AG10803 (cell line): ENCODE measurements around the gene CRK.
A peak's percentile ranks its signal among the peaks of the same experiment; 100 is the strongest.

Source experiments
- DNase-seq: peaks from one replicate; pipeline ENCODE4 v3.0.0; 2010; ENCODE audit warnings: low read depth
- H3K4me3 ChIP-seq: 2 replicates; pipeline ENCODE4 v1.5.1; 2011; ENCODE audit warnings: mild to moderate bottlenecking, low read length, control low read depth
- CTCF ChIP-seq: conservative IDR thresholded peaks from 2 replicates; pipeline ENCODE4 v1.5.1; 2011; ENCODE audit warnings: mild to moderate bottlenecking, low read length, control low read depth, inconsistent platforms

The CRK gene

DNA sequence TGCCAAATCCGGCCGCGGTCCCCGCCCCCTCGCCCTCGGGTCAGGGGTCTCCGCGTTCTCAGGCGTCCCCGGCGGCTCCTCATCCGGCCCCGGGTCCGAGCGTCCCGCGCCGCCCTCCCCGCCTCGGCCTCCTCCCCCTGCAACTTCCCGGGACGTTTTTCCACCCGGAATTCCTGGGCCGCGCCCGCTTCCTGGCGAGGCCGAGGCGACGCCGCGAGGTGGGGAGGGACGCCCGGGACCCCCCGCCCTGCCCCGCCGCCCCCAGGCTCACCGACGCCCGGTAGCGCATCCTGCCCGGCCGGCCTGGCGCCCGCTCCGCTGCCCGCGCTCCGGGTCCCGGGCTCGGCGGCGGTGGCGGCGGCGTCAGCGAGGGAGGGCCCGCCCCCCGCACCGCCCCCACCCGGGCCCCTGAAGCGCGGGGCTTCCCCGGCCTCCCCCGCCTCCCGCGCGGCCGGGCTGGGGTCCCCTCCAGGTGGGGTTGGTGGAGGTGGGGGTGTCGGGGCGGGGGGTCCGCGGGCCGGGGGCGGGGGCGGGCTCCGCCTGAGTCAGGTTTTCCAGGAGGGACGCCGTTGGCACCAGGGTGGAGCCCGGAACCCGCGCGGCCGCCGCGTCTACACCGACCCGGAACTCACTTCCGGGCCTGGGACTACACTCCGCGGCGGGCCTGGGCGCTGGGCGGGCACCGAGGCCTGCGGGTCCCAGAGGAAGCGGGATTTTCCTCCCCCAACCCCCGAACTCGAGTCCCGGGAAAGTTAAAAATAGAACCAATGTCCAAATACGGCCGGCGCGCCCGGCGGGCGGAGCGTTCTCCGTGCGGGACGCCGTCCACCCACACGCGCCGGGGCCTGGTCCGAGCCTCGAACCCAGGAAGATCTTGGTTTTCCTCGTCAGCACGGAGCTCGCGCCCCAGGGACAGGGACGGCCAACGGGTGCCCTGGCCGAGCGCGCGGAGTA, 29.7 kb upstream of the CRK start:
- H3K4me3 ChIP-seq = peak overlapping the region; percentile 84
- peak; percentile 73 for DNase-seq
- no peak for TF ChIP-seq CTCF

- H3K4me3 ChIP-seq = peak overlapping the region; percentile 84
- no peak for TF ChIP-seq CTCF
- no peak for DNase-seq
Observed at GRCh38 chr17:1484676-1485422, 28.8 kb upstream of the CRK start.

DNA sequence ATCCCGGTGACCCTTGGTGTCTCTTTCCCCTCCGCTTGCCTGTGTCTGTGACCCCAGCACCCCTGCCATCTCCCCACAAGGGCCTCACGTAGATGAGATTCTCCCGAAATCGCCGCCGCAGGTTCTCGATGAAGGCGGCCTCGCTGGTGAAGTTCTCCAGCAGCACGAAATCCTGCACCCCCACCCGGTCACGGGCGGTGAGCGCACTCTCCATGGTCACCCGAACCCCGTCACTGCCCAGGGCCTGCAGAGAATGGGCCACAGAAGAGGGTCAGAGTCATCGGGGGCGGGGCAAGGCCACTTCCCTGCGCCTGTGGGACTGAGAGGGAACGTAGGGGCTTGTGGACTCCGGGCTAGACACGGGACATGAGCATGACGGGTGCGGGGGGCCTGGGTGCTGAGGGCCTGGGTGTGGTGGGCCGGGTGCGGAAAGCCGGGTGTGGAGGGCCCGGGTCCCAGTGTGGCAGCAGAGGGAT, 28.1 kb upstream of the CRK start:
- DNase-seq = no peak
- H3K4me3 ChIP-seq = peak overlapping the region; percentile 84
- no peak for TF ChIP-seq CTCF

GRCh38 chr17:1482680-1483079, 26.6 kb upstream of the CRK start:
- no peak for DNase-seq
- H3K4me3 ChIP-seq = no peak overlapping the region
- no peak for TF ChIP-seq CTCF

DNA sequence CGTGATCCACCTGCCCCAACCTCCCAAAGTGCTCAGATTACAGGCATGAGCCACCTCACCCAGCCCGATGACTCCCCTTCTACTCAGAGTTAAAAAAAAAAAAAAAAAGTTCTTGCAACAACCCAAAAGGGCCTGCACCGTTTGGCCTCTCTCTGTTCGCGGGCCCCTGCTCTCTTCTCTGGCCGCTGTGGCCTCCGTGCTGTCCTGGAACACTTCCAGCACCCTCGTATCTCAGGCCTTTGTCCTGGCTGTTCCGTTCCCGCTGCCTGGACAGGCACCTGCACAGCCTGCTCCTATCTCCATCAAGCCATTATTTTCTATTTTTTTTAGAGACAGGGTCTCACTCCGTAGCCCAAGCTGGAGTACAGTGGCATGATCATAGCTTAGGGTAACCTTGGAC, 25.7 kb upstream of the CRK start:
- no peak overlapping the region for H3K4me3 ChIP-seq
- TF ChIP-seq CTCF = no peak
- DNase-seq = no peak

GRCh38 chr17:1480747-1481465, 24.9 kb upstream of the CRK start:
- H3K4me3 ChIP-seq = no peak overlapping the region

More at GRCh38 chr17:1480747-1481465, 24.9 kb upstream of the CRK start:
- peak; percentile 44 for DNase-seq
- no peak for TF ChIP-seq CTCF
